Subcutaneous adipose tissue (tissue), 4 donors: ENCODE measurements around the gene MAMLD1. TPM values are rescaled to one million over a fixed set of nuclear protein-coding genes. Genes with fewer than 3 reads are reported as not detected.

ENCODE experiments used
- CTCF ChIP-seq: fragments of 450-650 bp; IDR thresholded peaks from one replicate; pipeline ENCODE4 v1.5.1; 2016; ENCODE audit warnings: low read depth, mild to moderate bottlenecking, control low read depth, antibody characterized with exemption, moderate library complexity
- total RNA-seq, 4 donors: library from RNA; depleted of rRNA; stranded (reverse); fragments of >200 nt; gene quantifications; one replicate each; pipeline ENCODE4 v1.1.0, GENCODE V29; 2016

MAMLD1 gene
- total RNA-seq, 4 donors from 2014 or later = 5.5 to 11.7 (median 8.5) TPM

- TF ChIP-seq CTCF = no peak
Observed at GRCh38 chrX:150522494-150522893, 159.4 kb downstream of the MAMLD1 start.

GRCh38 chrX:150525061-150525919 is 162.2 kb downstream of the MAMLD1 start:
- TF ChIP-seq CTCF = no peak

GRCh38 chrX:150526692-150527091 is 163.6 kb downstream of the MAMLD1 start:
- TF ChIP-seq CTCF = no peak

- no peak for TF ChIP-seq CTCF
Observed at GRCh38 chrX:150527108-150527507, 164.0 kb downstream of the MAMLD1 start.

- no peak for TF ChIP-seq CTCF
Observed at GRCh38 chrX:150529587-150529986, 166.5 kb downstream of the MAMLD1 start.

- no peak for TF ChIP-seq CTCF
Observed at GRCh38 chrX:150530821-150531220, 167.7 kb downstream of the MAMLD1 start.

GRCh38 chrX:150531467-150531866 is 168.3 kb downstream of the MAMLD1 start:
- no peak for TF ChIP-seq CTCF
